ENCODE results near the gene DNLZ.

DNA sequence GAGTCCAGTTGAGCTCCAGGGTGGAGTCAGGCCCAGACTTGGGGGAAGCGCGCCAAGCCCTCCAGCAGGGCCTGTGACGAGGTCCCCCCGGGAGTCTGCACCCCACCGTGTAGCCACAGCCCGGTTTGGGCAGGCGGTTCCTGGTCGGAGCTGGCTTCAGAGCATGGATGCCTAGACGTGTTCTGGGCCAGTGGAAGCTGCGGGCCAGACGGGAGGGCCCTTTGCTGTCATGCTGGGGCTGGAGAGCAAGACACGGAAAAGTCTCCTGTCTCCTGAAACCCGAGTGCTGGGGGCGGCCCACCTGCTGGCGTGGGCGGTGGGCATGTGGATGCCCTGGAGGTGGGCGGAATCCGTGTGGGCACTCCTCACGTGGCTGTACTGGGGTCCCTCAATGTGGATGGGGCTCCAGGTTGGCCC lies 34.3 kb downstream of the DNLZ start:
- no peak for TF ChIP-seq POLR2A (IDR thresholded peaks at IDR 0.05; ENCODE audit: low read length)
- no peak for TF ChIP-seq GATA1 (IDR thresholded peaks at IDR 0.05; ENCODE audit: low read depth, low read length)
